CD8-positive, alpha-beta memory T cell (primary cell): ENCODE data around the gene TASL. TPM values are rescaled to one million over a fixed set of nuclear protein-coding genes. Genes with fewer than 3 reads are reported as not detected.

Source experiments
- CTCF ChIA-PET: fragments of 350-600 bp; sonication (Branson Sonifier 250); formaldehyde crosslinking; loops from one replicate; lab custom pipeline; 2021; ENCODE audit warnings: antibody characterized with exemption; lab: Charles Lee
- POLR2A ChIA-PET: fragments of 350-600 bp; sonication (Branson Sonifier 250); formaldehyde crosslinking; loops from one replicate; lab custom pipeline; 2021; ENCODE audit warnings: antibody characterized with exemption; lab: Charles Lee
- DNase-seq, 5 donors: peaks; one replicate each; pipeline versions ENCODE4 v3.0.0 to v3.0.0-alpha.2; 2020 to 2022; ENCODE audit warnings: mixed read lengths in 1 of 5
- H3K27ac ChIP-seq: one replicate; pipeline ENCODE4 v1.7.0; 2013; ENCODE audit warnings: low read depth, mild to moderate bottlenecking, low read length, moderate library complexity
- H3K27me3 ChIP-seq: 2 replicates; pipeline ENCODE4 v1.7.0; 2013; ENCODE audit warnings: low read length, mild to moderate bottlenecking; ENCODE audit not compliant: insufficient read depth, poor library complexity, severe bottlenecking
- H3K36me3 ChIP-seq: 2 replicates; pipeline ENCODE4 v1.7.0; 2013; ENCODE audit warnings: mild to moderate bottlenecking, low read length, moderate library complexity; ENCODE audit not compliant: insufficient read depth
- H3K4me1 ChIP-seq: 2 replicates; pipeline ENCODE4 v1.7.0; 2013; ENCODE audit warnings: mild to moderate bottlenecking, low read length, moderate library complexity; ENCODE audit not compliant: insufficient read depth
- H3K4me3 ChIP-seq: 2 replicates; pipeline ENCODE4 v1.7.0; 2013; ENCODE audit warnings: mild to moderate bottlenecking, low read length
- H3K9me3 ChIP-seq: 2 replicates; pipeline ENCODE4 v1.7.0; 2013; ENCODE audit warnings: mild to moderate bottlenecking, low read length
- H3K27ac Mint-ChIP-seq, 8 donors: one replicate each; pipeline ENCODE4 v1.8.0; 2020 to 2021; ENCODE audit warnings: mixed read lengths in 8 of 8, mild to moderate bottlenecking in 6 of 8, inconsistent platforms in 3 of 8, moderate library complexity in 3 of 8
- H3K27me3 Mint-ChIP-seq, 2 donors: one replicate each; pipeline ENCODE4 v1.8.0; 2020 to 2021; ENCODE audit warnings: mixed read lengths in 2 of 2, mild to moderate bottlenecking in 1 of 2, moderate library complexity in 1 of 2
- H3K36me3 Mint-ChIP-seq, 3 donors: one replicate each; pipeline ENCODE4 v1.8.0; 2020 to 2021; ENCODE audit warnings: mixed read lengths in 3 of 3, inconsistent platforms in 1 of 3, mild to moderate bottlenecking in 1 of 3
- H3K4me1 Mint-ChIP-seq, 3 donors: one replicate each; pipeline ENCODE4 v1.8.0; 2020 to 2021; ENCODE audit warnings: mixed read lengths in 3 of 3, inconsistent platforms in 1 of 3, mild to moderate bottlenecking in 1 of 3
- H3K4me3 Mint-ChIP-seq, 7 donors: one replicate each; pipeline ENCODE4 v1.8.0; 2020 to 2021; ENCODE audit warnings: mixed read lengths in 7 of 7, mild to moderate bottlenecking in 6 of 7, moderate library complexity in 4 of 7, inconsistent platforms in 2 of 7
- H3K9me3 Mint-ChIP-seq, 5 donors: one replicate each; pipeline ENCODE4 v1.8.0; 2020 to 2022; ENCODE audit warnings: mixed read lengths in 5 of 5, mild to moderate bottlenecking in 3 of 5, moderate library complexity in 2 of 5, inconsistent platforms in 1 of 5
- polyA plus RNA-seq: library from polyadenylated mRNA; unstranded; fragments of 300-500 nt; fragmentation: Illumina TruSeq; gene quantifications from one replicate; pipeline ENCODE4 v1.2.3, GENCODE V29; 2021
- total RNA-seq, 2 experiments: library from RNA; stranded (reverse); gene quantifications; one replicate each; pipeline ENCODE4 v1.2.3, GENCODE V29; 2021

TASL gene
- total and polyA plus RNA-seq, 3 experiments from 2014 or later, result 1.2 to 1.5 (median 1.2) TPM

- CTCF ChIA-PET, result no interaction called here
- H3K36me3 Mint-ChIP-seq, result no peaks in the 10 kb centered on the region
- no peak overlapping the region for H3K4me3 Mint-ChIP-seq
- peaks cover 0 to 4% of the 10 kb centered on the region in 2 donors for H3K27me3 Mint-ChIP-seq
- no peak for DNase-seq
- Histone ChIP-seq H3K4me1 (no peaks in the 10 kb centered on the region), H3K27ac (no peak overlapping the region), H3K4me3 (no peak overlapping the region), H3K36me3 (no peaks in the 10 kb centered on the region), H3K27me3 (no peaks in the 10 kb centered on the region), H3K9me3 (no peaks in the 10 kb centered on the region)
- H3K4me1 Mint-ChIP-seq, result no peaks in the 10 kb centered on the region
- peaks cover 0 to 4% (median 0%) of the 10 kb centered on the region in 5 donors for H3K9me3 Mint-ChIP-seq
- no peak overlapping the region for H3K27ac Mint-ChIP-seq
- POLR2A ChIA-PET, result no interaction called here
These were observed 47.0 kb downstream of the TASL start for GRCh38 chrX:30530606-30531005.

GRCh38 chrX:30525732-30526131, 51.8 kb downstream of the TASL start:
- Histone ChIP-seq H3K27ac (no peak overlapping the region), H3K9me3 (no peaks in the 10 kb centered on the region), H3K36me3 (no peaks in the 10 kb centered on the region), H3K4me3 (no peak overlapping the region), H3K4me1 (no peaks in the 10 kb centered on the region), H3K27me3 (no peaks in the 10 kb centered on the region)
- H3K36me3 Mint-ChIP-seq, result no peaks in the 10 kb centered on the region
- CTCF ChIA-PET, result no interaction called here
- H3K9me3 Mint-ChIP-seq, result peaks cover 0 to 4% (median 0%) of the 10 kb centered on the region in 5 donors
- no peaks in the 10 kb centered on the region for H3K4me1 Mint-ChIP-seq
- no peaks in the 10 kb centered on the region for H3K27me3 Mint-ChIP-seq
- POLR2A ChIA-PET, result no interaction called here
- no peak for DNase-seq
- no peak overlapping the region for H3K27ac Mint-ChIP-seq
- H3K4me3 Mint-ChIP-seq, result no peak overlapping the region

DNA sequence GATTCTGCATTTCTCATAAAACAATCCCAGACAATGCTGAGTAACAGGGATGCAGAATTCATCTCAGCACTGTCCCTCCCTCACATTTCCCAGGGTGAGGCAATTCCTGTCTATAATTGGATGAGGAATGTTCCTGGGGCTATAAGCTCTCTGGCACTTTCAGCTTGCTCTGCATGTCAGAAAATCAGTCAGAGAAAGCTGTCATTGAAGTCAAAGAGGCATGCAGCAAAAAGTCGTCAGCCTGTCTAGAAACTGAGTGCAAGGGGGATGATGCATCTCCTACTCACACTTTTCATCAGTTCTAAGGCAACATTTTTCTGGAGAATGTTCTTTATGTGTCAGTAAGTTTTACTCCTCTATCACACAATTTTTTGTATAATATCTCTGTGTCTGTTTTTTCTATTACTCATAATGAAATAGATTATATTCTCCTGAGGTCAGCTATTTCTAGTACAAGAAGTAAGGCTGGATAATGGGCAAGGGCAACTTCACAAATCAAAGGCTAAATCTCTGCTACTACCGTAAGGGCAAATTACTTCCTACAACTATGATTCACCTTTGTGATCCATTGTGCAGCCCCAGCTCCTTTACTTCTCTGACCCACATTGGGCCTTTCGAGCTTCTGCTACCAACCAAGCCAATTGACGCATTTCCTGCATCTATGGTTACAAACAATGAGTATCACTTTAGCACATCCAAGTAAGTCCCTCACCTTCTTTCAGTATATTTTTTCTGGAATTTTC, 56.0 kb downstream of the TASL start:
- Histone ChIP-seq H3K27me3 (no peaks in the 10 kb centered on the region), H3K4me3 (no peak overlapping the region), H3K36me3 (no peaks in the 10 kb centered on the region), H3K27ac (no peak overlapping the region), H3K9me3 (no peaks in the 10 kb centered on the region), H3K4me1 (no peaks in the 10 kb centered on the region)
- POLR2A ChIA-PET, result no interaction called here
- CTCF ChIA-PET, result no interaction called here
- Mint-ChIP-seq H3K36me3 (no peaks in the 10 kb centered on the region), H3K27me3 (no peaks in the 10 kb centered on the region), H3K9me3 (no peaks in the 10 kb centered on the region), H3K4me1 (no peaks in the 10 kb centered on the region), H3K27ac (no peak overlapping the region), H3K4me3 (no peak overlapping the region)
- no peak for DNase-seq

GRCh38 chrX:30513284-30513683, 64.3 kb downstream of the TASL start:
- Mint-ChIP-seq H3K4me3 (no peak overlapping the region), H3K27ac (no peak overlapping the region), H3K4me1 (no peaks in the 10 kb centered on the region), H3K36me3 (no peaks in the 10 kb centered on the region), H3K27me3 (no peaks in the 10 kb centered on the region), H3K9me3 (peaks cover 0 to 4% (median 0%) of the 10 kb centered on the region in 5 donors)
- no peaks in the 10 kb centered on the region for H3K4me1 ChIP-seq
- ChIA-PET CTCF (no interaction called here), POLR2A (no interaction called here)
- H3K4me3 ChIP-seq, result no peak overlapping the region
- H3K36me3 ChIP-seq, result no peaks in the 10 kb centered on the region
- no peaks in the 10 kb centered on the region for H3K27me3 ChIP-seq
- H3K9me3 ChIP-seq, result no peaks in the 10 kb centered on the region
- no peak for DNase-seq
- no peak overlapping the region for H3K27ac ChIP-seq

Other genes starting within 250 kb of the TASL start
- gene GK, start 75.7 kb upstream of the TASL start, total RNA-seq, result 10 to 100 TPM; 24.9 to 26.4 TPM
- 3.8 TPM for gene GK, start 75.7 kb upstream of the TASL start, polyA plus RNA-seq